Stimulated activated CD4-positive, alpha-beta T cell treated with anti-CD3 and anti-CD28 coated beads, TNF-alpha, amount 100 ng/mL, for 24 hours (primary cell): ENCODE measurements around the gene ZMYM3.
A peak's percentile ranks its signal among the peaks of the same experiment; 100 is the strongest.

Experiments used
- DNase-seq, 3 experiments: peaks; one replicate each; pipeline ENCODE4 v3.0.0-alpha.2; 2020; ENCODE audit warnings: low read depth in 3 of 3

Gene ZMYM3

DNA sequence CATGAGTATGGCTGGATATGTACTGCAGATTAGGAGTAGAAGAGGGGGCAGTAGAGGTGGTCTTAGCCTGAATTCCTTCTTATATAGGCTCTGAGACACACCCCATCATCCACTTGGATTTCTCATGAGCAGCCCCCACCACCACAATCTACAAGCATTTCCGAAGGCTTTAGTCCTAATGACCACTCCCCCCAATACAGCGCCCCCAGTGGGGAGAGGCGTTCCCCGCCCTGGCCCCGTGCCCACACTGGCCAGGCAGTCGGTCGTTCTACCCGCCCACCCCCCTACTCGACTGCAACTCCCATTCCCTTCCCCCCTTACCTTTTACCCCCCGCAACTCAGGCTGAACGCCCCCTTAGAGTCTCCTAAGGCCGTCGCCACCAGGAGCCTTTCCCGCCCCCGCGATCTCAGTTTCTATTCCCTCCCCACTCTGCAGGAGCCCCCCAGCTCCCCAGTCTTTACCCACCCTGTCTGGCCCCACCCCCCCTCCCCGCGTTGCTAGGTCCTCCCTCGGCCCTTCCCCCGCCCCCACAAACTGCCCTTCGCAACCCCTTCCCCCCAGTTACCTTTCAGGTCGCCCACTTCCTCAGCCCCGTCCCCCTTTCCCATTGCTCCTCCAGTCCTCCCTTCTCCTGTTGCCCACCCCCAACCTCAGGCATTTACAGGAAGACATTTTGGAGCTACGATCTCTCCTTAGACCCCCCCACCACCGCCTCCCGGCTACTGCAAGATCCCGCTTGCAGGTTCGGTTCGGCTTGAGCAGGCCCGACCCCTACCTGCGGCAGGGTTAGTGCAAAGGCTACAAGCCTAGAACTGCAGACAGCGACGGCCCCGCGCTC is 468 bp downstream of the ZMYM3 start:
- DNase-seq: peak in 1 of 3 experiments; percentile 18

DNA sequence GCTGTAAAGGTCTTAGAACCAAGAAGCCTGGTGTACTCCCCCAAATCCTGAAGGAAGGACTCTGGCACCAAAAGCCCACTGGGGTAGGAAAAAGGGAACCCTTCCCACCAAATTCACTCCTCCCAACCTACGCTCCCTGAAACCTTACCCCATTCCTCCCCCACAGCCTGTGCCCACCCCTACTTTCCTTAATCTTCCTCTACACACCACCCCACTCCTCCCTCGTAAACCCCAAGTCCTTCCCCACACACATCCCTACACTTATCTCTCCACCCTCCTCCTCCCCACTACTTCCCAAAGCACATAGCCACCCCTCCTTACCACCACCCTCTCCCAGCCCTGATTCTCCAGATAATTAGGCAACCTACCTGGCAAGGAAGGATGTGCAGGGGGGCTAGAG is 1.7 kb downstream of the ZMYM3 start:
- DNase-seq: no peak

DNA sequence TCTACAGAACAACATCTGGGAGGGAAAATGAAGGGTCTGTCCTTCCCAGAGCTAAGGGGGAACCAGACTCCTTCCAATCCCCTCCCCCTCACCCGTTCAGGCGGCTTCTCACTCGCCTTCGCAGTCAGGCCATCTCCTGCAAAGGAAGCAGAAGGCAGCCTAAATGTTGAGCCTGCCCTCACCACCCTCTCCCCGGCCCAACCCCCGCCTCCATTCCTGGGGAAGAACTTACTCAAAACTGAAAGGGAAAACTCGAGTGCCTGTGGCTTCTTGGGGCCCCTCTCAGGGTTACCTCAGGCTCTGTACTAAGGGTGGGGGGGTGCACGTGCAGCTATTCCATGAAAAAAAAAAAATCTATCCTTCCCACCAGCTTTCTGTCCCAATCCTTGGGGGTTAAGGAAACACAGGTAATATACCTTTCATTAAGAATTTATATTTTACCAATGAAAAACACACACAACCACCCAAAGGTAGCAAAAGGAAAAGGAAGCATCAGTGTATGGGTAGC is 2.4 kb downstream of the ZMYM3 start:
- DNase-seq: peak in 2 of 3 experiments; percentile 16 to 50

DNA sequence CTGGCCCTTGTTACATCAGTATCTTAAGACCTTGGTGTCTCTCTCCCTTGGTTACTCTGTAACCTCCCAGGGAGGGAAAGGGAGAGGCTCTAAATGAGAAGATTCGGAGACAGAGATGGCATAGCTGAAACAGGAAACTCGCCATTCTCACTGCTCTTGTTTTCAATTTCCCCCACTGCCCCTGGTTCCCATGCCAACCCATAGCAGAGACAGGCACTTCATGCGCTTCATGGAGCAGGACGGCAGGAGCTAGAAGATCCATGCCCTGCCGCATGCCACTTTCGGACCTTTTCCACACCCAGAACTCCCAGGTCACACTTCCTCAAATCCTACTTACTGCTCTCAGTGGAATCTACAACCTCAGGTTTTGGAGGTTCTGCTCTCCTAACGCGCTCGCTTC is 3.1 kb downstream of the ZMYM3 start:
- no peak for DNase-seq

DNA sequence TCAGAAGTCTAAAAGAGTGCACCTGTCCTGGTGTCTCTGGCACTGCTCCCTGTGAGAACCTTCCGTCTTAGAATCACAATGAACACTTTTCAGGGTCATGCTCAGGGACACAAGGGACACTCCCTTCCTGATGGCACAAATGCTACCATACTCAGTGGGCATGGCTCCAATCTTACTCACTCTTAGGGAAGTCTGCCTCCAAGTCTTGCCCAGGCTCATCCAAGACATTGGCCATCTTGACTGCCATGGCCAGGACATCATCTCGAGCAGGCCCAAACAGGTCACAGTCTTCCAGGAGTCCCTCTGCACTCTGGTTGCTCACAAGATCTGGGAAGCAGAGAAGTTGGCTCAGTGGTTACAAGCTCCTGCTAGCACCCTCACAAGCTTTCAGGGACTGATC is 8.8 kb downstream of the ZMYM3 start:
- no peak for DNase-seq

DNA sequence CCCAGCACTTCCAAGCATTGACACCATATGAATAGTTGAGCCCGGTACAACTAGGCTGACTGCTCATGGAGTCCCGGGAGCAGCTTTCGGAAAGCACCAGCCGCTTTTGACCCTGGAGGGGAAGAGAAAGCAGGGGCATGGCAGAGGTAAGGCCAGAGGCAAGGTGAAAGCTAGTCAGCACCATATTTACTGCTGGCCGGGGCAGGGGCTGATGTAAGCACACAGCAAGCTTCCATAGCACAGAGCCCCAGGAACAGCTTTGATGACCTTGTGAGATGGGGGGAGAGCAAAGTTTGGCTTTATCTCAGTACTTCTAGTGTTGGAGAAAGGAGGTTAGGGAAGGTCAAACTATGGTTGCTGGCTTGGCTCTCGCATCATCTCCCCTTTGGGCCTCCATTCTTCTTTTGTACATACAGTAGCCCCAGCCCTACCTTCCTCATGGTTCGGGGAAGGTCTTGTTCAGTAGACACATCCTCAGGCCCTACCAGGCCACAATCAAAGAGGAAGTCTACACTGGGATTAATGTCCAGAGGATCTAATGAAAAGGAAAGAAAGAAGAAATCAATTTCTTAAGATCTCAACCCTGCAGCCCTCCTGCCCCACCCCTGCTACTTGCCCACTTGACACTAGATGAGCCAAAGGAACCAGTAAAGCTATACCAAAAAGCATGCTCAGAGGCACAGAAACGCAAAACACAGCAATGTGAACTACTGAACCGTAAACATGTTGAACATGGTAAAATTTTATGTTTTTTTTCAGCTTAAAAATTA is 9.4 kb downstream of the ZMYM3 start:
- DNase-seq: no peak

DNA sequence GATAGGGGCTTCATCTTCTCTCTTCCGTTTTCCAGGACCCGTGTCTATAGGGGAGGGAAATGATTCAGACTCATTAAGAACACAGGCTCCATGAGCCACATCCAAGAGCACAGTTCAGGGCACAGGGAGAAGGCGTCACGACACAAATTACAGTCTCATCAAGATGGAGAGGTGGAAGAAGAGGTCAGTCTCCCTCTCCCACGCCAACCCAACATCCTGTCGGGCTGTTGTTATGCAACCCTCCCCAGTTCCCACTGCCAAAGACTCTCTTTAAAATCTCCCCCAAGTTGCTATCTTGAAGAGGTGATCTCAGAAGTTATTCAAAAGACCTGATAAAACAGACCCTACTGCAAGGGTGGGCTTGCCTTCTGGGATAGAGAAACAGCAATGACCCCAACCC is 12.6 kb downstream of the ZMYM3 start:
- no peak for DNase-seq

DNA sequence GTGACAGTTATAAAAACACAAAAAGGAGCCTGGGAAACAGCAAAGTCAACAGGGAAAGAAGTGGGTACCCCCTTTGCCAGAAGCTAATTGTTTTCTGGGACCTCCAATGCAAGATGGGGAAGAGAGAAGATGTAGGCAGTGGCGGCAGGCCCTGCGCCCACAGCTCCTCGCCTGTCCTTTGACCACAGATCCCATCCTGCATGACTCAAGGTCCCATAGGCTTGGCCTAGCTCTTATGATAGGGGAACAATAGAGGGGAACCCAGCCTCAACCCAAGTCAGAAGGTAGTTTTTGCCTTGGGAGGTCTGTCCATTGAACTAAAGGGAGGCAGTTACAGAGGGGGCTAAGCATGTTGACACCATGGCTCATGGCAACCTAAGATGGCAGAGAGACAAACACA is 14.2 kb downstream of the ZMYM3 start:
- DNase-seq: no peak

DNA sequence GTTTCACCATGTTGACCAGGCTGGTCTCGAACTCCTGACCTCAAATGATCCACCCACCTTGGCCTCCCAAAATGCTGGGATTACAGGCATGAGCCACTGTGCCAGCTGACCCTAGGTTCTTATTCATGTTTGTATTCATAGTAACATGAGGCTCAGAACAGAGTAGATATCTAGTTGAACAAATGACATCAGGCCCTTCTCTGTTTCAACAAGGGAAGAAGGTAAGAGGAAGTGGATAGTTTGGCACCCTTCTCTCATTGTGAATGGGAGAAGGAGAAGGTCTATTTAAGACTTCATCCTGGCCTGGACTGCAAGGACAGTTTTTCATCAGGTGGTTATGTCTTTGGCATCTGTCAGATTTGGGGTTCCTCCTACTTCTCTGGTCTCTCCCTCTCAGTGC is 17.1 kb downstream of the ZMYM3 start:
- no peak for DNase-seq

DNA sequence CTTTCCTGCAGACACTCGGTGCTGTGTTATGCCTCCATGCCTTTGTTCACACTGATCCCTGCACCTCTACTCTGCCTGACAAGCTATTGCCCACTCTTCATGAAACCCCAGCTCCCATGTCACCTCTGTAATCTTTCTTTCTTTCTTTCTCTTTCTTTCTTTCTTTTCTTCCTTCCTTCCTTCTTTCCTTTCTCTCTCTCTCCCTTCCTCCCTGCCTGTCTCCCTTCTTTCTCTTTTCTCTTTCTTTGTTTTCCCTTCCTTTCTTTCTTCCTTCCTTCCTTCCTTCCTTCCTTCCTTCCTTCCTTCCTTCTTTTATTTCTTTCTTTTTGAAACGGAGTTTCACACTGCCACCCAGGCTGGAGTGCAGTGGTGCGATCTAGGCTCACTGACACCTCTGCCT is 18.5 kb downstream of the ZMYM3 start:
- no peak for DNase-seq

DNA sequence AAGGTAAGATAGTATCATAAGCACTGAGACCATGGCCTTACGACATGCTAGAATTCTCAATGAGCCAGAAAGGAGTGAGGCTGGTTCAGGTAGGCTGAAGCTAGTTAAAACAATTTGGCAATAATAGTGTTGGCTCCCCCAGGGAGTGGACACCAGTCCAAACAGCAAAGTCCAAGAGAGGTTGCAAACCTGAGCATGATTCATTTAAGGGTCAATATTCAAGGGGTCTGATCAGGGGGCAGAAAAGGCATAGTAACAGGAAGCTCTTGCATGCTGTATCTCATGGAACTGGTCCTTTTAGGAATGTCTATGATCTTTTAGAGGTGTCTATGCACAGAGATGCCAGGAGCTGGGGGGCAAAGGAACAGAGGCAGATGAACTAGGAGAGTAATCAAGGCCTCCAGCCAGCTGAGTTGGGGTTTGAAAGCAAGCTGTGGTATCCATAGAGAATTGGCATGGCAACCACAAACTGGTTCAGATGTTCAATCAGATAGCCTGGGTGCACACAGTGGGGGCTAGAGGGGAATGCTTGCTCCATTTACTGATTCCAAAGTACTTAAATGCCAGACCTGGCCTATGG is 25.8 kb downstream of the ZMYM3 start:
- no peak for DNase-seq

DNA sequence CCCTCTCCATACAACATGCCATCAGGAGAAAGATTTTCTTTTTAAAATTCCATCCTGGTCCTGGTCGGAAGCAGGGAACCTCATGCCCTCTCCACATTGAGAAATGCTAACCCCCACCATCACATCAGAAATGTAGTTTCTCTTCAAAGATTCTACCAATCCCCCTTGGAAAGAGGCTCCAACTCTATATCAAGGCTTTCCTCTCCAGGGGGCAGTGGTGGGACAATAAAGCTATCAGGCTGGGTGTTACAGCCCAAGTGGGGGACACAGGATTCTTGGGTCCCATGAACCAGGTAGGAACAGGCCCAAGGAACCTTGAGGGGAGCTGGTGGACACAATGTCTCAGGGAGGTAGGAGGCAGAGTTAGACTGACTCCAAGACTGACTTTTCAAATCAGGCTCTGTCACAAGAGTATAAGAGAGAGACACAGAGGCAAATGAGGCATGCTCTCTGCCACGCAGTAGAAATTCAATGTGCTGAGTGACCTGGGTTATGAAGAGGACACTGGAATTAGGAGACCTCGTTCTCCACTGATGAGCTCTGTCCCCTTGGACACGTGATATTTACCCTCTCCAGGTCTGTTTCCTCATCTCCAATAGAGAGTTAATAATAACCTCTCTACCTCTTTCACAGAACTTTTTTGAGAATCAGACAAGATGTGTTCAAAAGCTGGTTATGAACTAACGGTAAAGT is 26.4 kb downstream of the ZMYM3 start:
- no peak for DNase-seq

DNA sequence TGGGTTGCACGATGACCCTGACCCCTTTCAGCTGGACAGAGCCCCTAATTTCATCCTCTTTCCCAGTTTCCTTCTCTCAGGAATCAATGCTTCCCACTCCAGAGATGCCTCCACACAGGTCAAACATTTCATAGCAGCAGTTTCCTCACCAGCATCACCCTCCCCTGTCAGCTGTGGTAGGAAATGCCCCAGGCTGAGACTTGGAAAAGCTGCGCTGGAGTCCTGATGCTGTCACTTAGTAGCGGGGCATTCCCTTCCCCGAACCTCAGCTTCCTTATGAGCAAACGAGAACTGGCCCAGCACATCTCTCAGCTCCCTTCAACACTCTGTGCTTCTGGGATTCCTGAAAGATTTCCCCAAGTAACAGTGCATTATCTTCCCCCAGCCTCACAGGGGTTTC is 28.3 kb downstream of the ZMYM3 start:
- no peak for DNase-seq

DNA sequence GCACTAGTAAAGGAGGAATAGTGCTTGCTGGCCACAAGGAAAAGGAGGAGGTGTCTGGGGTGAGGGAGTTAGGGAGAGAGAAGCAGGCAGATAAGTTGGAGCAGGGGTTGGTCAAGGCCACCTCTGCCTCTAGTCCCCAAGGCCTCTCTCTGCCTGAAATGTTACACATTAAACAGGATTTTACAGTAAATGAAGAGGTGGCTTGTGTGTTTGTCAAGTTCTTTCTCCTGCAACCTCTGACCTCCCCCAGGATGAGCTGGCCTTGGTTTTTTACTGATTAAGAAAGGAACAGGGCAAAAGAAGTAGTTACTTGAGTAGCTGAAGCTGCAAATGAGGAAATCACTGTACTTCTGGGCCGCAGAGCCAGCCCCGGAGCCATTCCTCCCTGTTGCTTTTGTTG is 28.9 kb downstream of the ZMYM3 start:
- no peak for DNase-seq

DNA sequence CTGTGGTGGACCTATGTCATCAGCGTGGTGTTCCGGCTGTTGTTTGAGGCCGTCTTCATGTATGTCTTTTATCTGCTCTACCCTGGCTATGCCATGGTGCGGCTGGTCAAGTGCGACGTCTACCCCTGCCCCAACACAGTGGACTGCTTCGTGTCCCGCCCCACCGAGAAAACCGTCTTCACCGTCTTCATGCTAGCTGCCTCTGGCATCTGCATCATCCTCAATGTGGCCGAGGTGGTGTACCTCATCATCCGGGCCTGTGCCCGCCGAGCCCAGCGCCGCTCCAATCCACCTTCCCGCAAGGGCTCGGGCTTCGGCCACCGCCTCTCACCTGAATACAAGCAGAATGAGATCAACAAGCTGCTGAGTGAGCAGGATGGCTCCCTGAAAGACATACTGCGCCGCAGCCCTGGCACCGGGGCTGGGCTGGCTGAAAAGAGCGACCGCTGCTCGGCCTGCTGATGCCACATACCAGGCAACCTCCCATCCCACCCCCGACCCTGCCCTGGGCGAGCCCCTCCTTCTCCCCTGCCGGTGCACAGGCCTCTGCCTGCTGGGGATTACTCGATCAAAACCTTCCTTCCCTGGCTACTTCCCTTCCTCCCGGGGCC is 29.7 kb downstream of the ZMYM3 start:
- DNase-seq: no peak

DNA sequence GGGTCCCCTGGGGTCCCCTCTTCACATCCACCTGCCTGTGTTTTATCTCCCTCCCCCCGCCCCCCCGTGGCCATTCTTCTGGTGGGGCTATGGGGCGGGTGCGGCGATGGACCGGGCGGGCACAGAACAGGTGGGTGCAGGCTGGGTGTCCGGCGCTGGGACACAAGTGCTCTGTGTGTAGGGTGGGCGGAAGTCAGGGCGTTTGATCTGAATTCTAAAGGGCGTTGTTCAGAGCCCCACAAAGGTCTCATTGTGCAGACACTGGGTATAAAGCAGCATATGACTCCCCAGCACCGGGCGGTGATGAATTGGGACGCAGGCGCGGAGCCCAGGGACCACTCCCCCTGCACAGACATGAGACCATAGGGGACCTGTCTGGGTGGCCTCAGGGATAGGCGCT is 31.0 kb downstream of the ZMYM3 start, which contains the start of gene GJB1:
GJB1 (plus strand) TSS at position 296 of the 400 bp plus-strand sequence. CDS start 484 bp downstream, outside the sequence.
- DNase-seq: no peak

DNA sequence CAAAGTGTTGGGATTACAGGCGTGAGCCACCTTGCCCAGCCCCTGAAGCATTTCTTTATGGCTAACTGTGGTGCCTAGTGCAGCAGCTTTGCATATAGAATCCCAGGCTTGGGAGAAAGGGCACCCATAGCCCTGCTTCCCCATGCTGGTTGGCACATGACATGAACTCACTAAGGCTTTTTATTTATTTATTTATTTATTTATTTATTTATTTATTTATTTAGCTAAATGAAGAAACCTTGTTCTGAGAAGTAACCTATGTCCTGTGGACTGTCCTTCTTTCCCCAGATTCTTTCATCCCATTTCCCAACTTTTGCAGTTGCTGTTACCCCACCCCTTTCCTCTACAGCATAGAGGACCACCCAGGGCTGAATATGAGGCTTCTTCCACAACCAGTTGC is 32.8 kb downstream of the ZMYM3 start:
- DNase-seq: no peak

DNA sequence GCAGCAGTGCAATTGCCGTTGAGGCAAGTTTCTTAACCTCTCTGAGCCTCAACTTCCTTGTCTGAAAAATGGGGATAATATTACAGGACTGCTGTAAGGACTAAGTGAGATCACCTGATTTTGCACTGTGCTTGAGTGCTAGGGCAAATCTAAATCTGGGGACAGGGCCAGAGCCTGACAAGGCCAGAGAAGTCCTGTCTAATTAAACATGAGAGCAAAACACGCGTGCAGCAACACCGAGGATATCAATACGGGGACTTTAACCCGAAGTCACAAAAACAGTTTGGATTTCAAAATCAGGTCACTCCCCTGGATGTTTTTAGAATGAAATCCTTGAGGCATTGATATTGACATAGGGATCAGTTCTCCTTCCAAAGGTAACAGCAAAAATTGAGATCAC is 36.6 kb downstream of the ZMYM3 start:
- no peak for DNase-seq

DNA sequence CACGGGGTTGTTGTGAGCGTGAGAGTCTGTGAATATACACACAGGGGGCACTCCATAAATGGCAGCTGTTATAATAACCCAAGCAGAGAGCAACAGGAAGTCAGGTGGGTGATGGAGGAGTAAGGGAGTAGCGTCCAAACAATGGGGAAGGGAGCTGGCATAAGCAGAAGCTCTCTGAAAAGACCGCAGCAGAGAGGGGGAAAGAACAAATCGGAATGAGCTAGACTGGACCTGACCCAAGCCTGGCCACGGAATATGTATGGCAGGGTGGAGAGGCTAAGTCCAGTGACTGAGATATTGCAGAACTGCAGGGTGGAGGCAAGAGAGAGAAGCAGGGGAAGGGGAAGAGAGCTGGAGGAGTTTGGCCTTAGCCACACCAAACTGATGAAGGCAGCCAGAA is 37.5 kb downstream of the ZMYM3 start:
- DNase-seq: no peak

DNA sequence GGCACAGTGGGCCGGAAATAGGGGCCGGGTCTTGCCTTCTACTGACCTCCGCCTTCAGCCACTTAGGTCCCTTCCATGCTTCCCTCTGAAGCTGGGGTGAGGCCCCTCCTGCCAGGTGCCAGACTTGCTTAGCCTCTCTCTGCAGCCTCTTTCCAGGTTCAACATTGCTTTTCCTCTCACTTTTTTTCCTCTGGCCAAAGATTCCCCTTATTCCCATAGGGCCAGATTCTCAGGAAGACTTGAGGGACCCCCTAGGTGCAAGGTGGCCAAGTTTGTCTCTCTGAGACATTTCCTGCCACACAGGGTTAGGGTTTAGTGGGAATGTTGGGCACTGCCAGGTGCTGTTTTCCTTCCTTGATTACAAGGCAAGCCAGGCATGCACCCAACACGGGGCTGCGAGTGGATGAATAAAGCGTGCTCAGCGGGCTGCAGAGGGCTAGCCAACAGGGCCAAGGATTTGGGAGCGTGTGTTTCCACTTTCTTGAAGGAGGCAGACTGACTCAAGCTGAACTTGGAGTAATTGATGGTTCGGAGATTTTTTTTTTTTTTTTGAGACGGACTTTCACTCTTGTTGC is 38.5 kb downstream of the ZMYM3 start:
- DNase-seq: no peak
